ENCODE measurements around the gene LARGE2.
"Not testable (repeated sequence)": the region's sequence is repeated elsewhere in the genome, so short reads cannot be mapped to it uniquely, and the experiment has no call there.

Gene LARGE2

GRCh38 chr11:45895553-45896259, 26.8 kb upstream of the LARGE2 start:
- no peak overlapping the region for H3K27ac ChIP-seq
- DNase-seq (ENCODE audit: low spot score): no peak
- POLR2A ChIA-PET (ENCODE audit: low non-redundant PET): interaction anchor here (0.5 kb wide), 1 partner anchor 1170 kb away, joined by 4 read pairs; no protein-coding TSS in a partner anchor

GRCh38 chr11:45896422-45896984, 26.0 kb upstream of the LARGE2 start:
- POLR2A ChIA-PET (ENCODE audit: low non-redundant PET): interaction anchor here (0.5 kb wide), 1 partner anchor 1171 kb away, joined by 4 read pairs; no protein-coding TSS in a partner anchor

More at GRCh38 chr11:45895553-45896259, 26.8 kb upstream of the LARGE2 start:
- no peak for TF ChIP-seq CTCF (conservative IDR thresholded peaks at IDR 0.05; ENCODE audit: low read depth)
- CTCF ChIA-PET: interaction anchor here (1.1 kb wide), 1 partner anchor 23 kb away, joined by 4 read pairs; no protein-coding TSS in a partner anchor

GRCh38 chr11:45897556-45897955, 24.9 kb upstream of the LARGE2 start:
- DNase-seq (ENCODE audit: low spot score): no peak
- no peak overlapping the region for H3K27ac ChIP-seq
- CTCF ChIA-PET: interaction anchor here (1.0 to 1.4 kb wide), 2 partner anchors 15 to 21 kb away, joined by 3 to 5 read pairs; partner anchors contain the start of gene PEX16
- POLR2A ChIA-PET (ENCODE audit: low non-redundant PET): no interaction called here
- TF ChIP-seq CTCF (conservative IDR thresholded peaks at IDR 0.05; ENCODE audit: low read depth): no peak

More at GRCh38 chr11:45896422-45896984, 26.0 kb upstream of the LARGE2 start:
- no peak for TF ChIP-seq CTCF (conservative IDR thresholded peaks at IDR 0.05; ENCODE audit: low read depth)
- H3K27ac ChIP-seq: no peak overlapping the region
- CTCF ChIA-PET: no interaction called here
- DNase-seq (ENCODE audit: low spot score): no peak

- DNase-seq (ENCODE audit: low spot score): no peak
- POLR2A ChIA-PET (ENCODE audit: low non-redundant PET): no interaction called here
- no peak for TF ChIP-seq CTCF (conservative IDR thresholded peaks at IDR 0.05; ENCODE audit: low read depth)
- CTCF ChIA-PET: interaction anchor here (0.9 to 1.1 kb wide), 2 partner anchors 14 to 26 kb away, joined by 3 read pairs; no protein-coding TSS in a partner anchor
- H3K27ac ChIP-seq: peak overlapping the region; percentile 77
Observed at GRCh38 chr11:45899086-45899447, 23.4 kb upstream of the LARGE2 start.

GRCh38 chr11:45899448-45900174, 22.8 kb upstream of the LARGE2 start:
- POLR2A ChIA-PET (ENCODE audit: low non-redundant PET): no interaction called here
- CTCF ChIA-PET: interaction anchor here (0.6 to 1.1 kb wide), 2 partner anchors 14 to 26 kb away, joined by 3 read pairs; no protein-coding TSS in a partner anchor
- peak overlapping the region; percentile 77 for H3K27ac ChIP-seq
- TF ChIP-seq CTCF (conservative IDR thresholded peaks at IDR 0.05; ENCODE audit: low read depth): no peak
- DNase-seq (ENCODE audit: low spot score): peak; percentile 87

- H3K27ac ChIP-seq: peak overlapping the region; percentile 77
- CTCF ChIA-PET: interaction anchor here (0.6 to 1.3 kb wide), 2 partner anchors 13 to 129 kb away, joined by 3 to 4 read pairs; no protein-coding TSS in a partner anchor
- DNase-seq (ENCODE audit: low spot score); POLR2A ChIA-PET (ENCODE audit: low non-redundant PET): not testable (repeated sequence)
Observed at GRCh38 chr11:45900175-45900800, 22.2 kb upstream of the LARGE2 start.

All from RWPE1 (cell line).